H9 (cell line): ENCODE measurements around the gene AKT3. TPM values are rescaled to one million over a fixed set of nuclear protein-coding genes. Genes with fewer than 3 reads are reported as not detected.

Experiments
- DNase-seq: peaks from one replicate; pipeline ENCODE4 v3.0.0-alpha.2; 2017
- H2AFZ ChIP-seq: one replicate; pipeline ENCODE4 v1.6.1; 2013; ENCODE audit warnings: mild to moderate bottlenecking, low read length, control low read depth, moderate library complexity
- H2AK5ac ChIP-seq: 2 replicates; pipeline ENCODE4 v1.6.1; 2013; ENCODE audit warnings: low read length, control low read depth, mixed read lengths; ENCODE audit not compliant: insufficient read length
- H2BK120ac ChIP-seq: one replicate; pipeline ENCODE4 v1.6.1; 2013; ENCODE audit warnings: low read depth, mild to moderate bottlenecking, low read length, control low read depth, inconsistent platforms; ENCODE audit not compliant: poor library complexity, severe bottlenecking
- H2BK12ac ChIP-seq: 2 replicates; pipeline ENCODE4 v1.6.1; 2013; ENCODE audit warnings: low read length, control low read depth, mixed read lengths, low read depth; ENCODE audit not compliant: insufficient read length
- H2BK15ac ChIP-seq: 2 replicates; pipeline ENCODE4 v1.6.1; 2013; ENCODE audit warnings: low read depth, low read length, control low read depth
- H2BK20ac ChIP-seq: one replicate; pipeline ENCODE4 v1.6.1; 2013; ENCODE audit warnings: low read depth, mild to moderate bottlenecking, low read length, control low read depth, inconsistent platforms; ENCODE audit not compliant: poor library complexity, severe bottlenecking
- H2BK5ac ChIP-seq: 2 replicates; pipeline ENCODE4 v1.6.1; 2013; ENCODE audit warnings: low read length, control low read depth, mixed read lengths; ENCODE audit not compliant: insufficient read length
- H3K14ac ChIP-seq: 2 replicates; pipeline ENCODE4 v1.6.1; 2013; ENCODE audit warnings: low read length, control low read depth; ENCODE audit not compliant: insufficient read depth
- H3K18ac ChIP-seq: 2 replicates; pipeline ENCODE4 v1.6.1; 2013; ENCODE audit warnings: low read depth, mild to moderate bottlenecking, mixed read lengths, low read length, control low read depth; ENCODE audit not compliant: insufficient read length
- H3K23ac ChIP-seq: 2 replicates; pipeline ENCODE4 v1.6.1; 2013; ENCODE audit warnings: low read length, control low read depth, mixed read lengths, low read depth; ENCODE audit not compliant: insufficient read length
- H3K23me2 ChIP-seq: 2 replicates; pipeline ENCODE4 v1.6.1; 2013; ENCODE audit warnings: low read depth, mild to moderate bottlenecking, mixed read lengths, low read length, control low read depth; ENCODE audit not compliant: insufficient read length, poor library complexity, severe bottlenecking
- H3K27ac ChIP-seq: 2 replicates; pipeline ENCODE4 v1.5.1; 2013; ENCODE audit warnings: low read length, control low read depth, mixed read lengths, low read depth; ENCODE audit not compliant: insufficient read length
- H3K27me3 ChIP-seq: 2 replicates; pipeline ENCODE4 v1.6.1; 2013; ENCODE audit warnings: low read length, control low read depth, inconsistent platforms; ENCODE audit not compliant: insufficient read depth
- H3K4ac ChIP-seq: 2 replicates; pipeline ENCODE4 v1.6.1; 2013; ENCODE audit warnings: low read depth, mild to moderate bottlenecking, control low read depth, inconsistent platforms, low read length, moderate library complexity
- H3K4me1 ChIP-seq: 2 replicates; pipeline ENCODE4 v1.6.1; 2013; ENCODE audit warnings: low read length, control low read depth, inconsistent platforms; ENCODE audit not compliant: insufficient read depth
- H3K4me2 ChIP-seq: 2 replicates; pipeline ENCODE4 v1.6.1; 2013; ENCODE audit warnings: low read length, control low read depth, mixed read lengths; ENCODE audit not compliant: insufficient read length, insufficient read depth
- H3K56ac ChIP-seq: 2 replicates; pipeline ENCODE4 v1.6.1; 2013; ENCODE audit warnings: low read depth, mild to moderate bottlenecking, mixed read lengths, low read length, control low read depth; ENCODE audit not compliant: insufficient read length
- H3K79me1 ChIP-seq: 2 replicates; pipeline ENCODE4 v1.6.1; 2013; ENCODE audit warnings: low read depth, mild to moderate bottlenecking, moderate library complexity, low read length, control low read depth, inconsistent platforms; ENCODE audit not compliant: insufficient read depth, poor library complexity, severe bottlenecking
- H3K79me2 ChIP-seq: 2 replicates; pipeline ENCODE4 v1.6.1; 2013; ENCODE audit warnings: low read length, control low read depth, inconsistent platforms; ENCODE audit not compliant: insufficient read depth
- H3K9ac ChIP-seq: 2 replicates; pipeline ENCODE4 v1.6.1; 2013; ENCODE audit warnings: low read length, control low read depth, mixed read lengths; ENCODE audit not compliant: insufficient read length; ENCODE audit errors: extremely low read depth
- H3K9me3 ChIP-seq: one replicate; pipeline ENCODE4 v1.6.1; 2013; ENCODE audit warnings: low read depth, low read length, inconsistent platforms; ENCODE audit not compliant: control insufficient read depth
- H3T11ph ChIP-seq: one replicate; pipeline ENCODE4 v1.6.1; 2013; ENCODE audit warnings: mild to moderate bottlenecking, low read length, control low read depth, inconsistent platforms
- H4K20me1 ChIP-seq: one replicate; pipeline ENCODE4 v1.6.1; 2013; ENCODE audit not compliant: control insufficient read depth, insufficient read length, insufficient read depth
- H4K5ac ChIP-seq: 2 replicates; pipeline ENCODE4 v1.6.1; 2013; ENCODE audit warnings: low read depth, mild to moderate bottlenecking, mixed read lengths, low read length, control low read depth; ENCODE audit not compliant: insufficient read length
- H4K8ac ChIP-seq: replicated peaks from 2 replicates; pipeline ENCODE4 v1.6.1; 2013; ENCODE audit warnings: low read length, control low read depth, mixed read lengths, low read depth; ENCODE audit not compliant: insufficient read length
- H4K91ac ChIP-seq: 2 replicates; pipeline ENCODE4 v1.6.1; 2013; ENCODE audit warnings: low read depth, mild to moderate bottlenecking, moderate library complexity, mixed read lengths, low read length, control low read depth; ENCODE audit not compliant: insufficient read length
- H3K27ac Mint-ChIP-seq, 3 experiments: 2 replicates in 2 of 3; 3 replicates in 1 of 3; pipeline ENCODE4 v1.8.0; 2020 to 2021; ENCODE audit warnings: mixed read lengths in 3 of 3, mild to moderate bottlenecking in 1 of 3, moderate library complexity in 1 of 3
- H3K27me3 Mint-ChIP-seq: 2 replicates; pipeline ENCODE4 v1.8.0; 2021; ENCODE audit warnings: low read depth, mild to moderate bottlenecking, moderate library complexity, mixed read lengths
- H3K36me3 Mint-ChIP-seq, 3 experiments: 2 replicates in 2 of 3; 3 replicates in 1 of 3; pipeline ENCODE4 v1.8.0; 2020 to 2021; ENCODE audit warnings: low read depth in 3 of 3, mixed read lengths in 3 of 3; ENCODE audit not compliant: insufficient read depth in 1 of 3
- H3K4me1 Mint-ChIP-seq, 2 experiments: 2 replicates each; pipeline ENCODE4 v1.8.0; 2020; ENCODE audit warnings: mixed read lengths in 2 of 2
- H3K4me3 Mint-ChIP-seq, 2 experiments: 2 replicates in 1 of 2; 3 replicates in 1 of 2; pipeline ENCODE4 v1.8.0; 2020 to 2021; ENCODE audit warnings: mild to moderate bottlenecking in 2 of 2, mixed read lengths in 2 of 2, moderate library complexity in 1 of 2
- H3K9me3 Mint-ChIP-seq, 2 experiments: 2 replicates in 1 of 2; 3 replicates in 1 of 2; pipeline ENCODE4 v1.8.0; 2020; ENCODE audit warnings: mild to moderate bottlenecking in 2 of 2, mixed read lengths in 2 of 2, moderate library complexity in 1 of 2
- CTCF ChIP-seq: fragments of 200-600 bp; sonication (generic); conservative IDR thresholded peaks from 3 replicates; pipeline ENCODE4 v1.8.0; 2021; ENCODE audit warnings: antibody characterized with exemption, mild to moderate bottlenecking
- WGBS: extraction: QIAGEN DNeasy Blood & Tissue Kit; methylation state at CpG from one replicate; pipeline ENCODE4 v1.1.7; 2013; ENCODE audit warnings: missing lambda C conversion rate, low lambda C conversion rate, mixed read lengths; ENCODE audit not compliant: insufficient read length; ENCODE audit errors: extremely low coverage; 5-methylcytosine and 5-hydroxymethylcytosine counted together
- total RNA-seq: library from RNA; stranded (reverse); gene quantifications from 2 replicates; pipeline ENCODE4 v1.2.1, GENCODE V29; 2021

AKT3 gene
- total RNA-seq, 1 experiment from 2014 or later: 27.8 TPM

- H4K20me1 ChIP-seq: no peaks in the 10 kb centered on the region
- no peaks in the 10 kb centered on the region; a peak in 1 of 5 replicates for H3K9me3 Mint-ChIP-seq
- H3K79me2 ChIP-seq: no peaks in the 10 kb centered on the region; the same call in 1 of the 2 replicates
Observed at GRCh38 chr1:243846761-243847160, 3.3 kb downstream of the AKT3 start.

More at GRCh38 chr1:243846761-243847160, 3.3 kb downstream of the AKT3 start:
- no peak overlapping the region for H2AK5ac ChIP-seq
- H3K4me1 ChIP-seq: no peaks in the 10 kb centered on the region
- peaks cover 0 to 4% (median 2%) of the 10 kb centered on the region in 3 experiments; a peak in 2 of 7 replicates for H3K36me3 Mint-ChIP-seq
- H3K4me3 Mint-ChIP-seq: no peak overlapping the region
- H2AFZ ChIP-seq: no peak overlapping the region
- H3K9me3 ChIP-seq: no peaks in the 10 kb centered on the region
- H3K27me3 ChIP-seq: no peaks in the 10 kb centered on the region
- no peak overlapping the region for H3T11ph ChIP-seq
- no peak overlapping the region for H4K91ac ChIP-seq
- no peak overlapping the region for H2BK12ac ChIP-seq
- peaks cover 5% of the 10 kb centered on the region for H3K27me3 Mint-ChIP-seq
- no peak overlapping the region for H2BK15ac ChIP-seq
- WGBS: no CpG with 5 or more reads among the region's 1 CpG
- H2BK120ac ChIP-seq: no peak overlapping the region
- no peak overlapping the region for H3K56ac ChIP-seq
- no peak overlapping the region for H3K27ac ChIP-seq
- H3K23ac ChIP-seq: no peak overlapping the region
- H3K9ac ChIP-seq: no peak overlapping the region
- no peak overlapping the region for H4K5ac ChIP-seq
- H3K4ac ChIP-seq: no peak overlapping the region
- no peak for DNase-seq
- H3K4me2 ChIP-seq: no peak overlapping the region
- no peaks in the 10 kb centered on the region for H3K23me2 ChIP-seq
- no peak overlapping the region for H3K27ac Mint-ChIP-seq
- H2BK5ac ChIP-seq: no peak overlapping the region
- H4K8ac ChIP-seq: no peak overlapping the region
- H3K18ac ChIP-seq: no peak overlapping the region
- no peak overlapping the region for H2BK20ac ChIP-seq
- H3K4me1 Mint-ChIP-seq: peaks cover 20 to 22% of the 10 kb centered on the region in 2 experiments
- no peaks in the 10 kb centered on the region for H3K79me1 ChIP-seq
- no peak overlapping the region for H3K14ac ChIP-seq
- no peak for TF ChIP-seq CTCF
